Activated naive CD8-positive, alpha-beta T cell treated with anti-CD3 and anti-CD28 coated beads, Interleukin-2, amount 50 U/mL, for 24 hours (primary cell): ENCODE measurements around the gene PCDH1.
A peak's percentile ranks its signal among the peaks of the same experiment; 100 is the strongest.

Experiments used
- ATAC-seq: fragments of 150-1000 bp; cut with Tn5 transposase; one replicate; pipeline ENCODE4 v1.10.0; 2021
- DNase-seq: peaks from one replicate; pipeline ENCODE4 v3.0.0; 2021
- H3K27ac Mint-ChIP-seq: one replicate; pipeline ENCODE4 v1.8.0; 2021; ENCODE audit warnings: mild to moderate bottlenecking, mixed read lengths
- H3K27me3 Mint-ChIP-seq: one replicate; pipeline ENCODE4 v1.8.0; 2021; ENCODE audit warnings: mixed read lengths
- H3K36me3 Mint-ChIP-seq: one replicate; pipeline ENCODE4 v1.8.0; 2021; ENCODE audit warnings: low read depth, mixed read lengths
- H3K4me1 Mint-ChIP-seq: one replicate; pipeline ENCODE4 v1.8.0; 2021; ENCODE audit warnings: mixed read lengths
- H3K4me3 Mint-ChIP-seq: one replicate; pipeline ENCODE4 v1.8.0; 2021; ENCODE audit warnings: mild to moderate bottlenecking, moderate library complexity, mixed read lengths
- H3K9me3 Mint-ChIP-seq: one replicate; pipeline ENCODE4 v1.8.0; 2021; ENCODE audit warnings: mixed read lengths

PCDH1 gene

DNA sequence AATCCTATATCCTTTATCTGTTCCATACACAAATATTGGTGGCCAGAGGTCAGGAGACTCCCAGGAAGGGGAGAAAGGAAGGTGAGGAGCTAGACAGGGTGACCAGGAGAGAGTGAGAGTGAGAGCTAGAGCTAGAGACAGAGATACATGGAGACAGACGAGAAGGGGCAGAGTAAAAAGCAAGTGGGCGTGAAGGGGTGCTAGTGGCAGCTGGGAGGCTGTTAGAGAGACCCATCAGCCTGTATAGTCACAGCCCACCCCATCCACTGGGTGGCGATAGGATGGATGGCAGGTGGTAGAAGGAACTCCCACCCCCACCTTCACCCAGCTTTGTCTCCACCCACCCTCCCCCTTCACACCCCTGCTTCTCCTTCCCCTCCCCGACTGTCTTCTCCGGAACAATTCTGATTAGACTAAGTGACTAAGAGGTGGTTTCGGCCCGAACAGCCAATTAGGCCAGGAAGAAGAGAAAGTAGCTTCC, 32.8 kb downstream of the PCDH1 start:
- peak; percentile 45 for ATAC-seq
- Mint-ChIP-seq H3K27me3 (peaks cover 6% of the 10 kb centered on the region), H3K4me1 (peaks cover 20% of the 10 kb centered on the region), H3K27ac (no peak overlapping the region), H3K9me3 (no peaks in the 10 kb centered on the region), H3K36me3 (no peaks in the 10 kb centered on the region), H3K4me3 (no peak overlapping the region)
- peak; percentile 29 for DNase-seq

DNA sequence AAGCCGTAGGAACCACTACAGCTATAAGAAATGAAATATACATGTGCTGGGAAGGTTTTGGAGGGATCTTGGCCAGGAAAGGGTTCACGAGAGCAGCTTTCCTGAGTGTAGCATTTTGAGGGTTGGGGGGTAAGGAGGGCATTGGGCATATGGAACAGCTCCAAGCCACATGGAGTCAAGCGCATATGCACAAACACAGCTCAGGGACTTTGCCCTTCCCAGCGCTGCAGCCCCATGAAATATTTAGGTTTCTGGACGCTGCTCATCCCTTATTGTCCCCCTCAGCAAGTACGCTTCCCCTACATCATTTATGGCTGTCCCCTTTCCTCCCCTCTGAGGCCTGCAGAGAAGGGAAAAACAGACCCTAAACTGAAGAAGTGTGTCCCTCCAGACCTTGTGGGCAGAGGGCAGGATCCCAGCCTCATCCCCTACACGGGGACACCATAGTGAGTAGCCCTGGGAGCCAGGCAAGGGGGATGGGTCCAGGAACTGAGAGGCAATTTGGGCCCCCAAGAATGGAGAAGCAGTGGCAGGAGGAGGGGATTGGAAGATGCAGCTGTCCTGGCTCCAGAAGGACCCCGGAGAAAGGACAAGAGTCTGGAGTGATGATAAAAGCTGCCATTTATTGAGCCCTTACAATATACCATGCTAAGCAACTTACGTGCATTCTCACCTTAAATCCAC, 33.7 kb downstream of the PCDH1 start:
- Mint-ChIP-seq H3K27ac (no peak overlapping the region), H3K4me3 (no peak overlapping the region)
- DNase-seq = no peak

DNA sequence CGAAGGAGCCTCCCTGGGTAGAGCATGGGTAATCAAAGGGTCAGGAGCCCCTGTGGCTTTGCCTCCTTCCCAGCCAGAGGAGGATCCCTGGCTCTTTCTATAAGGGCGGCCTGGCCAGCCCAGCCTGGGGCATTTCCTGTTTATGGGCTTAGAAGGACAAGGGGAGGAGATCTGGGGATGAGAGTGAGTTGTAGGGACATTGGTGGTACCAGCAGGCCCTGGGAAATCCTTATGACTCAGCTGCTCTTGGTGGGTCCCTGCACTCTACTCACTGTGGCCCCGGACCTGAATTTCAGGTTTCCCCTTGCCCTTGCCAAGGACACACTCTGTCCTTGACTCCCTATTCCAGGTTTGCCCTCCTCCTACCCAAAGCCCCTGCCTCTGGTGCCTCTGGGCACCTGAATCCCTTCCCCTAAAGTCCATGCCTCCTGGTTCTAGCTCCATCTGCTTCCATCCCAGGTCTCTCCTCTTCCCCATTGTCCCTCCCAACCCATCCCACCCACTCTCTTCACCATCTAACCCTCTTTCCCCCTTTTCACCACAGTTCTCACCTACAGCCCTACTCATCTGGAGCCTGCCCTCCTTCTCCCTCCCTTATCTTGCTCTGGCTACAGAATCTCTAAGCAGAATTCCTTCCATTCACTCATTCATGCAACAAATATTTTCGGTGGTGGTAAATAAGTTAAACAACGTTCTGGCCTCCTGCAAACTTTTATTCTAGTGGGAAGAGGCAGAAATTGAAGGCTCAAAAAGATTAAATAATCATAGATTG, 34.9 kb downstream of the PCDH1 start:
- DNase-seq = no peak
- H3K4me1 Mint-ChIP-seq = peaks cover 13% of the 10 kb centered on the region
- no peaks in the 10 kb centered on the region for H3K9me3 Mint-ChIP-seq
- H3K36me3 Mint-ChIP-seq = no peaks in the 10 kb centered on the region
- H3K4me3 Mint-ChIP-seq = no peak overlapping the region
- peaks cover 3% of the 10 kb centered on the region for H3K27me3 Mint-ChIP-seq
- no peak overlapping the region for H3K27ac Mint-ChIP-seq
- no peak for ATAC-seq

More for the DNA sequence above, 33.7 kb downstream of the PCDH1 start:
- H3K36me3 Mint-ChIP-seq = no peaks in the 10 kb centered on the region
- H3K9me3 Mint-ChIP-seq = no peaks in the 10 kb centered on the region
- H3K27me3 Mint-ChIP-seq = peaks cover 6% of the 10 kb centered on the region
- no peak for ATAC-seq
- H3K4me1 Mint-ChIP-seq = peaks cover 20% of the 10 kb centered on the region

DNA sequence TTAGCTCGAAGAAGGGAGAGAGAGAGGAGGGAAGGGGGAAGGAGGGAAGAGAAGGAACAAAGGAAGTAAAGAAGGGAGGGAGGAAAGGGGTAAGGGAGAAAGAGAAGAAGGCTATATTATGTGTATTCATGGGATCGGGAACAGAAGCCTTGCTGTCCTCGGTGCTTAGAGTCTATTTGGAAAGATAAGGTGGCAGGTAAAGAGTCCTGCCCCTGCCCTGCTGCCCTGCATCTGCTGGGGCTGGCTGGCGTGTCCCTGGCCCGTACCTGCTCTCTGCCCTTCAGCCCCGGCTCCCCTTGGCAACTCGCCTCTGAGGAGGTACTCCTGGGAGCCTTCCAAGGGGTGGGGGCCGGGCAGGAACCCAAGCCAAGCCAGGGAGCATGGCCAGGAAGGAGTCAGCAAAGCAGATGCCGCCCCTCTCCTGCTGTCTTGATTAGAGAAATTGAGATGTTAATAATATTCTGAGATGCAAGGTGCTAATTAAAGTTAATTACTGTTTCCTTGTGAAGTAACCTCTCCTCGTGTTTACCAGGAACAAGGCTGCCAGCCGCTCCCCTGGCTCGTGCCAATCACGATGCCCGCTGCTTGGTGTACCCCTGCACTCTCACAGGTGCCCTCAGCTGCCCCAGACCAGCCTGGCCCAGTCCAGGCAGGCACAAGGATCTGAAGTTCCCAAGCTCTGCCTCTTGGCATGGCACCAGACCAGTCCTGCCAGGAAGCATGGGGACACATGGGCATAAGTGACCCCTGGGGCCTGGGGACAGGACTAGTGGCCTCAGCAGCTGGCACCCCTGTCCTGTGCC, 36.6 kb downstream of the PCDH1 start:
- DNase-seq (no peak), ATAC-seq (no peak)
- Mint-ChIP-seq H3K27me3 (no peaks in the 10 kb centered on the region), H3K36me3 (no peaks in the 10 kb centered on the region), H3K9me3 (no peaks in the 10 kb centered on the region), H3K4me1 (peaks cover 18% of the 10 kb centered on the region), H3K27ac (no peak overlapping the region), H3K4me3 (no peak overlapping the region)

DNA sequence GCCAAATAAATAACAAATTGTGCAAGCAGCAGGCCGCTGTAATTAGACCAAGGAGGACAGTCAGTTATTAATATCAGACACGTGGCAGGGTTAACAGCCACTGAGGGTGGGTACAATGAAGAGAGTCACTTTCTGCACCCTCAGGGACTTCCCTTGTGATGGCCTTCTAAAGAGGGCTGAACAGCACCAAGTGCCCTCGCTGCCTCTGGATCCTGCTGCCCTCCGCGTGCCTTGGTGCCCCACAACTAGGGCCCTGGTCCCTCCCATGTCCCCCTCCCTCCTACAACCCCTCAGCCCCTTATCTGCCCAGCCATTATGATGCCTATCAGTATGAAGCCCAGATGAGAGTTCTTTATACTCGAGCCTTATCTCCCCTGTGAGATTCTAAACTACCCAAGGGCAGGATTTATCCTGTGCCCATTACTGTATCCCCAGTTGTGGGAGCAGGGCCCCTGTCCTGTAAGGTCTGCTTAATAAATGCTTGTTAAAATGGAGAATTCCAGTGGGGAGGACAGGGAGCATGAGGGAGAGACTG, 37.3 kb downstream of the PCDH1 start:
- H3K27ac Mint-ChIP-seq = no peak overlapping the region
- peaks cover 22% of the 10 kb centered on the region for H3K4me1 Mint-ChIP-seq
- ATAC-seq (no peak), DNase-seq (no peak)
- no peaks in the 10 kb centered on the region for H3K36me3 Mint-ChIP-seq
- no peak overlapping the region for H3K4me3 Mint-ChIP-seq
- no peaks in the 10 kb centered on the region for H3K27me3 Mint-ChIP-seq
- H3K9me3 Mint-ChIP-seq = no peaks in the 10 kb centered on the region

DNA sequence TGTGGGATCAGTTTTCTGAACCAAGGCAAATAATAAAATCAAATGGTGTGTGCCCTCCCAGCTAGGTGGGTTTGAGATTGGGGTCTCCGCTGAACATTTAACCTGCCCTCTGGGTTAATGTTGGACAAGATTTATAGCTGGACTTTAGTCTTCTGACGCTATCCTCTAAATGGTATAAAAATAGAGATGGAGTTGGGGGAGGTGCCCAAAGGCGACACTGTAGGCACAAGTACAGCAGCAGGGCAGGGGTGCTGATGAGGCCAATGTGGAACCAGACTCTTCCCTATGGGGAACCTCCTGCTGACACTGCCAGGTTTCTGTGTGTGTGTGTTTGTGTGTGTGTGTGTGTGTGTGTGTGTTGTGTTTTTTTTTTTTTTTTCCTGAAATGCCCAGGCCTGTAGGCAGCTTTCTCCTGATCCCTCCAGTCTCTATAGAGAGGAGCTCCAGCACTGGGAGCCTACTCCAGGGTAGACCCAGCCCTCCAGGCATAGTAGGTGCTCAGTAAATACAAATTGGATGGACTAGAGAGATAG, 37.9 kb downstream of the PCDH1 start:
- H3K9me3 Mint-ChIP-seq = no peaks in the 10 kb centered on the region
- DNase-seq = no peak
- H3K36me3 Mint-ChIP-seq = no peaks in the 10 kb centered on the region
- H3K4me3 Mint-ChIP-seq = no peak overlapping the region
- peaks cover 23% of the 10 kb centered on the region for H3K4me1 Mint-ChIP-seq
- H3K27me3 Mint-ChIP-seq = no peaks in the 10 kb centered on the region
- no peak for ATAC-seq
- no peak overlapping the region for H3K27ac Mint-ChIP-seq

DNA sequence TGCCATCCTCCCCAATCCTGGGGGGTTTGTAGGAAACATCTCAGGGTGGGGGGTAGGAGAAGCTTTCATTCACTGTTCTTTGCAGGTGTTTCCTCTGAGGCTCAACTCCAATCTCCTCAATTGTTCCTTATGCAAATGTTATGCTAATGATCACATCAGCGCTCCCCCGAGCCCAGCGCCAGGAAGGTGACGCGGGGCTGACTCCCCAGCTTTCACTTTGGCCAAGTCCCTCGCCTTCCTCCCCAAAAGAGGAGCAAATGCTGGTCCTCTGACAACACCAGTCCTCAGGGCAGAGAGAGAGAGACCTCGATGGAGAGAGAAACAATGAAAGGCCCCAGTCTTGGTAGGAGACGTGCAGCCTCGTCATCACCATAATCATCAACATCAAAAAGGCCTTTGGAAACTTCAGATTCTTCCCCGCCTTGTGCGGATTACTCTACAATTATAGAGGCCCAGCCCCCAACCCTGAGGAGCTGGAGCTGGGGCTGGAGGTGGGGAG, 39.1 kb downstream of the PCDH1 start:
- H3K4me1 Mint-ChIP-seq = peaks cover 18% of the 10 kb centered on the region
- no peak overlapping the region for H3K27ac Mint-ChIP-seq
- no peak overlapping the region for H3K4me3 Mint-ChIP-seq
- no peaks in the 10 kb centered on the region for H3K36me3 Mint-ChIP-seq
- DNase-seq (no peak), ATAC-seq (no peak)
- no peaks in the 10 kb centered on the region for H3K9me3 Mint-ChIP-seq
- H3K27me3 Mint-ChIP-seq = no peaks in the 10 kb centered on the region

DNA sequence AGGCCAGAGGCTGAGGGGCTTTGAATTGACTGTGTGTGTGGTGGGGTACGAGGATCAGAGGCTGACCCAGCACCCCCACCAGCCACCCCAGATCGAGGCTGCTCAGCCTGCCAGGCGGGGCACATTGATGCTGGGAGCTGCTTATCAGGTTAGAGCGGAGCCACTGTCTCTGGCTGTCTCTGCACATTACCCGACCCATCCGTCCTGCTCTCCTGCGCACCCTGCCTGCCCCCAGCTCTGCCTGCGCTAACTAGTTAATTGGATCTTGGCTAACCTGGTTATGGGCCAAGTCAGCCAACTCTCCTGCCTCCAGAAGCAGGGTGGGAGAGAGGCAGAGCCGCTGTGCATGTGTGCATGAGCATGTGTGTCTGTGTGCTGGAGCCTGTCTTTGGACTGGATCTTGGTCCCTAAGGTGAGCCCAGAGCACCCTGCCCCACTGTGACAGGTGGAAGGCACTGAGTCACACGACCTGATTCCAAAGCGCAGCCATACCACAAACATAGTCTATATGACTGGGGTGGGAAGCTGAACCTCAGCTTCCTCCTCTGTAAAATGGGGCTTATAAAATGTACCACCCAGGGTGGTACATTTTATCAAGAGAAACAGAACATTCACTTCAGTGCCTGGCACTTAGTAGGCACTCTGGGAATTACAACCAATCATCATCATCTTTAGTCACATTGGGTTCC, 39.7 kb downstream of the PCDH1 start:
- no peaks in the 10 kb centered on the region for H3K27me3 Mint-ChIP-seq
- no peak overlapping the region for H3K4me3 Mint-ChIP-seq
- H3K27ac Mint-ChIP-seq = no peak overlapping the region
- no peak for ATAC-seq
- no peak for DNase-seq
- peaks cover 18% of the 10 kb centered on the region for H3K4me1 Mint-ChIP-seq
- H3K36me3 Mint-ChIP-seq = no peaks in the 10 kb centered on the region
- no peaks in the 10 kb centered on the region for H3K9me3 Mint-ChIP-seq

DNA sequence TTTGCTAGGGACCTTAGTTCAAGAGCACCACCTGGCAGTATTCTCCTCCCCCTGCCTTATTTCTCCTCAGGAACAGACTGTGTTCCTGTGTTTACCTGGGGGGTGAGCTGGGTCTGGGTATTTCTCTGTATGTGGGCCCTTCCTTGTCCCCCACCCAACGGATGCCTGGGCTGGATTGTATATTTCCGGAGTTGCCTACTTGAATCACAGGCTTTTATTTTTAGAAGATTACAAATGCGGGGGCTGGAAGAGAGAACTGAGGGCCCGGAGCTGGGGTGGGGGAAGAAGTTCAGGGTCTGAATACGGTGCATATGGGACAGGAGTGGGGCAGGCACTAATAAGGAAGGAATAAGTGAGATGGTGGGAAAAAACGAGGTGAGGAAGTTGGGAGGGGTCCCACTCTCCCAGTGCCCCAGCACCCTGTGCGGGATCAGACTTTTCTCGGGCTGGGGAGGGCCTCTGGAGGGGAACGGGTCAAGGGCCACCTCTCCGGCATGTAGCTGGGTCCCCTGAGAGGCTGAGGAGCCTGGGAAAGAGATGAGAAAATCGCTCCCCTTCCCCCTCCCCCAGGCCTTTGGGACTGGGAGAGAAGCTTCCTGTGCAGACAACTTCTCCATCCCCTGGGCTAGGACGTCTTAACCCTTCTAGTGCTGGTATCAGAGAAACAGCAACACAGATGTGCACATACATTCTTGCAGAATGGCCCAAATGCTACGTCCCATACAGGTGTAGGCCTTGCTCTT, 42.1 kb downstream of the PCDH1 start:
- ATAC-seq (no peak), DNase-seq (no peak)
- Mint-ChIP-seq H3K36me3 (no peaks in the 10 kb centered on the region), H3K27ac (no peak overlapping the region), H3K27me3 (no peaks in the 10 kb centered on the region), H3K4me1 (peaks cover 18% of the 10 kb centered on the region), H3K9me3 (no peaks in the 10 kb centered on the region), H3K4me3 (no peak overlapping the region)

DNA sequence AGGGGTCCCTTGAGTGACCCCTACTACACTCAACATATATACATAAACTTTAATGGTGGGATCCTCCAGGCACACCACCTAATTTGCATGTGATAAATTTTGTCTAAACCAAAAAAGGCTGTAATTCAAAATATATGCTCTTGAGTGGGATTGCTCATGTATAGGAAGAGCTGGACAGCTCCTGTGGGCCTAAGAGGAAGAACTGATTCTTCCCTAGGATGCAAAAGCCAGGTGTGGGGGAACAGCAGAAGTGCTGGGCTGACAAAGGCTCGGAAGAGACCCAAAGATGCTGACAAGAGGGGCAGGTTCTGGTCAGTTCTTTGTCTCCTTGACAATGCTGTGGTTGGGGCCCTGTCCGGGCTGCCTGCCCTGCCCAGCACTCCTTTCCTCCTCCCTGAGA, 43.9 kb downstream of the PCDH1 start:
- ATAC-seq = no peak
- no peak for DNase-seq
- H3K4me1 Mint-ChIP-seq = peaks cover 18% of the 10 kb centered on the region
- no peak overlapping the region for H3K4me3 Mint-ChIP-seq
- H3K36me3 Mint-ChIP-seq = no peaks in the 10 kb centered on the region
- H3K27me3 Mint-ChIP-seq = peaks cover 5% of the 10 kb centered on the region
- H3K27ac Mint-ChIP-seq = no peak overlapping the region
- no peaks in the 10 kb centered on the region for H3K9me3 Mint-ChIP-seq

DNA sequence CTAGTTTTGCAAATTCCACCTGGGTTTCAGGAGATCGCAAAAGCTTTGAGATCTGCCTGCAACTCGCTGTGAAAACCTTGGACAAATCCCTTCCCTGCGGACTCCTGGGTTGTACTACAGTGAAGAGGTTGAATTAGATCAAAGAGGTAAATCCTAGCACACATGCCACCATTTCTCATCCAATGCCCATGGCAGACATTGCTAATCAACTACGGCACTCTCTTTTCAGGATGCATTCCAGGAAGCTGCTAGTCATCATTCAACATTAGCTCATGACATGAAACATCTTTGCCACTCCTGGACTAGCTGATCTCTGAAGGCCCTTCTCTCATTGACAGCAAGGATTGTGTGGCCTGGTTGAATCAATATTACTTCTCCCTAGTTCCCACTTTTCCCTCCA, 46.1 kb downstream of the PCDH1 start:
- Mint-ChIP-seq H3K27ac (no peak overlapping the region), H3K27me3 (peaks cover 5% of the 10 kb centered on the region), H3K4me3 (no peak overlapping the region), H3K36me3 (no peaks in the 10 kb centered on the region), H3K4me1 (peaks cover 13% of the 10 kb centered on the region), H3K9me3 (no peaks in the 10 kb centered on the region)
- ATAC-seq = no peak
- DNase-seq = no peak

DNA sequence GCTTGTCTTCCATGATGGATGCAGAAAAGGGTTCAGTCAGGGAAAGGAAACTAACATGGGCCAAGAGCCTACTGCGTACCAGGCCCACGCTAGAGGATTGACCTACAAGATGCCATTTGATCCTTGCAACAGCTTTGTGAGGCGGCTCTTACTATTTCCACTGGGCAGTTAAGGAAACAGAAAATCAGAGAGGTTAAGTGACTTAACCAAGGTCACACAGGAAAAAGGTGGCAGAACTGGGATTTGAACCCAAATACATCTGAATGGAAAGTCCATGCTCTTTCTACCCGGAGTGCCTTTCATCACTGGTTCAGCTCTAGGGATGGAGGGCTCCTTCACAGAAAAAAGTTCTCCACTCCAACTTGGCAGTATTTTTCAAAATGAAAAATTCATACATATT, 50.0 kb downstream of the PCDH1 start:
- H3K27ac Mint-ChIP-seq = no peak overlapping the region
- ATAC-seq (no peak), DNase-seq (no peak)
- no peak overlapping the region for H3K4me3 Mint-ChIP-seq
- H3K4me1 Mint-ChIP-seq = no peaks in the 10 kb centered on the region
- H3K27me3 Mint-ChIP-seq = peaks cover 5% of the 10 kb centered on the region
- H3K9me3 Mint-ChIP-seq = no peaks in the 10 kb centered on the region
- no peaks in the 10 kb centered on the region for H3K36me3 Mint-ChIP-seq

DNA sequence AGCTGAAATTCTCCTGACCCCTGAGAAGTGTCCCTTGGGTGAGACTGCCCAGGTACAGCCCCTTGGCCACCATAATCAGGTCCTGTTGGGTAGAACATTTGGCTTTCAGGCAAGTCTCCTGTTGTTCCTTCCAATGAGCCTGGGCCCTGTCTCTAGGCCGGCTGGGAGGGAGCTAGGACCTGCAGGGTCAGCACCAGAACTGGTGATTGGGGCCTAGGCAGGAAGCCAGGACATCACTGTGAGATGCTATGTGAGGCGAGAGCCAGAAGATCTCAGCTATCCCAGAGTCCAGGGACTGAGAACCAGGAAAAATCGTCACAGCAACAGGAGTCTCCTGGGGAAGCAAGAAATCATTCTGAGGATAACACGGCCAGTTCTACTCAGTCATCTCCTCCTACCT, 51.5 kb downstream of the PCDH1 start:
- no peaks in the 10 kb centered on the region for H3K36me3 Mint-ChIP-seq

More for the DNA sequence above, 51.5 kb downstream of the PCDH1 start:
- Mint-ChIP-seq H3K4me1 (no peaks in the 10 kb centered on the region), H3K4me3 (no peak overlapping the region), H3K27me3 (peaks cover 5% of the 10 kb centered on the region), H3K27ac (no peak overlapping the region), H3K9me3 (no peaks in the 10 kb centered on the region)
- DNase-seq (no peak), ATAC-seq (no peak)
